Fibroblast of lung (primary cell): ENCODE data around the gene TAF8. TPM values are rescaled to one million over a fixed set of nuclear protein-coding genes. Genes with fewer than 3 reads are reported as not detected.
A peak's percentile ranks its signal among the peaks of the same experiment; 100 is the strongest.

Source experiments
- DNase-seq, 2 donors: peaks; one replicate each; pipeline versions ENCODE4 v3.0.0 to v3.0.0-alpha.2; 2010; ENCODE audit warnings: low read depth in 2 of 2
- H2AFZ ChIP-seq: 2 replicates; pipeline ENCODE4 v1.5.1; 2012; ENCODE audit warnings: low read length, control low read depth, inconsistent platforms
- H3K27ac ChIP-seq: 2 replicates; pipeline ENCODE4 v1.5.1; 2011; ENCODE audit warnings: low read length, control low read depth; ENCODE audit not compliant: insufficient read depth
- H3K27me3 ChIP-seq: 2 replicates; pipeline ENCODE4 v1.5.1; 2011; ENCODE audit warnings: mild to moderate bottlenecking, low read length; ENCODE audit not compliant: control insufficient read depth, insufficient read depth
- H3K36me3 ChIP-seq: 2 replicates; pipeline ENCODE4 v1.5.1; 2011; ENCODE audit warnings: low read length; ENCODE audit not compliant: control insufficient read depth, insufficient read depth
- H3K4me1 ChIP-seq: 2 replicates; pipeline ENCODE4 v1.5.1; 2011; ENCODE audit warnings: low read length; ENCODE audit not compliant: control insufficient read depth, insufficient read depth; ENCODE audit errors: extremely low read depth
- H3K4me2 ChIP-seq: 2 replicates; pipeline ENCODE4 v1.5.1; 2011; ENCODE audit warnings: low read length, control low read depth; ENCODE audit not compliant: insufficient read depth; ENCODE audit errors: extremely low read depth
- H3K4me3 ChIP-seq, 4 experiments: fragments of 200-600 bp in 1 of 4; sonication (generic) in 1 of 4; replicated peaks in 1 of 4; 2 replicates each; pipeline ENCODE4 v1.5.1; 2011 to 2016; ENCODE audit warnings: low read length in 4 of 4, low read depth in 3 of 4, mild to moderate bottlenecking in 3 of 4, control low read depth in 2 of 4, inconsistent platforms in 1 of 4, mixed read lengths in 1 of 4; ENCODE audit not compliant: insufficient read depth in 1 of 4; ENCODE audit errors: control extremely low read depth in 1 of 4
- H3K79me2 ChIP-seq: 2 replicates; pipeline ENCODE4 v1.5.1; 2012; ENCODE audit warnings: mild to moderate bottlenecking, low read length, inconsistent platforms; ENCODE audit not compliant: control insufficient read depth, insufficient read depth
- H3K9ac ChIP-seq: 2 replicates; pipeline ENCODE4 v1.5.1; 2011; ENCODE audit warnings: mild to moderate bottlenecking, low read length, control low read depth; ENCODE audit not compliant: insufficient read depth
- H3K9me3 ChIP-seq: 2 replicates; pipeline ENCODE4 v1.5.1; 2012; ENCODE audit warnings: low read depth, low read length; ENCODE audit not compliant: control insufficient read depth, insufficient read depth
- H4K20me1 ChIP-seq: 2 replicates; pipeline ENCODE4 v1.5.1; 2011; ENCODE audit warnings: low read length; ENCODE audit not compliant: control insufficient read depth, insufficient read depth; ENCODE audit errors: extremely low read depth
- CTCF ChIP-seq, 2 donors: IDR thresholded peaks in 1 of 2; conservative IDR thresholded peaks in 1 of 2; 1 replicate in 1 of 2; 2 replicates in 1 of 2; pipeline ENCODE4 v1.5.1; 2011 to 2012; ENCODE audit warnings: low read length in 2 of 2, control low read depth in 1 of 2, inconsistent platforms in 1 of 2, low read depth in 1 of 2, mild to moderate bottlenecking in 1 of 2
- EZH2 ChIP-seq: IDR thresholded peaks from 2 replicates; pipeline ENCODE4 v1.5.1; 2012; ENCODE audit warnings: low read length, control low read depth, mild to moderate bottlenecking; ENCODE audit errors: missing control alignments
- polyA plus RNA-seq, 2 donors: library from polyadenylated mRNA; depleted of rRNA in 1 of 2; stranded (reverse) in 1 of 2; unstranded in 1 of 2; fragments of >200 nt; gene quantifications; 2 replicates each; pipeline ENCODE4 v1.2.1, GENCODE V29; 2011 to 2012; ENCODE audit warnings: missing spikeins in 1 of 2
- total RNA-seq: library from RNA; depleted of rRNA; stranded (reverse); fragments of >200 nt; gene quantifications from 2 replicates; pipeline ENCODE4 v1.2.1, GENCODE V29; 2014

The TAF8 gene
- total and polyA plus RNA-seq, 2 donors (not counting 1 experiment from before 2014, with no cell fraction given), result 13.9 to 14.0 TPM

- Histone ChIP-seq H3K9ac (no peak overlapping the region), H3K79me2 (no peaks in the 10 kb centered on the region), H3K4me1 (peaks cover 2% of the 10 kb centered on the region), H2AFZ (no peak overlapping the region), H3K27me3 (no peaks in the 10 kb centered on the region), H3K4me3 (no peak overlapping the region), H3K36me3 (peaks cover 3% of the 10 kb centered on the region), H3K27ac (no peak overlapping the region), H3K9me3 (no peaks in the 10 kb centered on the region), H3K4me2 (no peak overlapping the region), H4K20me1 (no peaks in the 10 kb centered on the region)
- no peak for DNase-seq
- TF ChIP-seq CTCF (conservative IDR thresholded peaks at IDR 0.05 in 1 of 2, IDR thresholded peaks at IDR 0.05 in 1 of 2; ENCODE audit: low read depth in 1 of 2, low read length in 2 of 2) (no peak), EZH2 (no peak)
These were observed 79.0 kb downstream of the TAF8 start for GRCh38 chr6:42129360-42129676.

GRCh38 chr6:42131531-42131930 is 81.2 kb downstream of the TAF8 start:
- DNase-seq, result peak; percentile 83 to 85
- Histone ChIP-seq H3K4me3 (no peak overlapping the region), H3K4me2 (no peak overlapping the region), H2AFZ (no peak overlapping the region), H3K36me3 (no peaks in the 10 kb centered on the region), H3K79me2 (no peaks in the 10 kb centered on the region), H4K20me1 (no peaks in the 10 kb centered on the region), H3K4me1 (peaks cover 3% of the 10 kb centered on the region), H3K27me3 (no peaks in the 10 kb centered on the region), H3K9me3 (no peaks in the 10 kb centered on the region), H3K27ac (no peak overlapping the region), H3K9ac (no peak overlapping the region)
- no peak for TF ChIP-seq EZH2
- no peak for TF ChIP-seq CTCF (conservative IDR thresholded peaks at IDR 0.05 in 1 of 2, IDR thresholded peaks at IDR 0.05 in 1 of 2; ENCODE audit: low read depth in 1 of 2, low read length in 2 of 2)

- no peak overlapping the region for H2AFZ ChIP-seq
- no peaks in the 10 kb centered on the region for H3K27me3 ChIP-seq
- TF ChIP-seq EZH2, result no peak
- TF ChIP-seq CTCF (conservative IDR thresholded peaks at IDR 0.05 in 1 of 2, IDR thresholded peaks at IDR 0.05 in 1 of 2; ENCODE audit: low read depth in 1 of 2, low read length in 2 of 2), result no peak
- H3K36me3 ChIP-seq, result no peaks in the 10 kb centered on the region
- H3K27ac ChIP-seq, result no peak overlapping the region
- H4K20me1 ChIP-seq, result no peaks in the 10 kb centered on the region
- no peak overlapping the region for H3K9ac ChIP-seq
- peaks cover 11% of the 10 kb centered on the region for H3K4me1 ChIP-seq
- no peaks in the 10 kb centered on the region for H3K9me3 ChIP-seq
- H3K79me2 ChIP-seq, result no peaks in the 10 kb centered on the region
- DNase-seq, result no peak
- no peak overlapping the region for H3K4me2 ChIP-seq
- H3K4me3 ChIP-seq, result no peak overlapping the region
These were observed 83.6 kb downstream of the TAF8 start for GRCh38 chr6:42133926-42134325.
